ENCODE measurements around the gene HSD11B1L.
"Not testable (repeated sequence)": the region's sequence is repeated elsewhere in the genome, so short reads cannot be mapped to it uniquely, and the experiment has no call there.

HSD11B1L gene

GRCh38 chr19:5688262-5688881 lies 7.5 kb downstream of the HSD11B1L start:
- DNase-seq = not testable (repeated sequence)

- peak; percentile 92 for DNase-seq
These were observed 9.5 kb downstream of the HSD11B1L start, which contains the start of gene RPL36 for GRCh38 chr19:5690125-5690954. Gene RPL36, plus strand, starts transcription at chr19:5690295. Its CDS starts 213 bp downstream, at chr19:5690508.

- peak; percentile 48 for DNase-seq
These were observed 10.4 kb downstream of the HSD11B1L start for GRCh38 chr19:5690955-5691821.

- DNase-seq = no peak
These were observed 11.2 kb downstream of the HSD11B1L start for GRCh38 chr19:5691822-5692722.

- no peak for DNase-seq
These were observed 11.9 kb downstream of the HSD11B1L start for GRCh38 chr19:5692723-5693194.

GRCh38 chr19:5693195-5694166 lies 12.7 kb downstream of the HSD11B1L start:
- DNase-seq = no peak

GRCh38 chr19:5694167-5694955 lies 13.5 kb downstream of the HSD11B1L start:
- DNase-seq = no peak

GRCh38 chr19:5694956-5695648 lies 14.3 kb downstream of the HSD11B1L start:
- no peak for DNase-seq

GRCh38 chr19:5695649-5696195 lies 14.9 kb downstream of the HSD11B1L start:
- DNase-seq = no peak

- no peak for DNase-seq
These were observed 15.6 kb downstream of the HSD11B1L start for GRCh38 chr19:5696196-5697021.

- no peak for DNase-seq
These were observed 16.4 kb downstream of the HSD11B1L start for GRCh38 chr19:5697022-5697889.

GRCh38 chr19:5697890-5698634 lies 17.2 kb downstream of the HSD11B1L start:
- DNase-seq = no peak

- no peak for DNase-seq
These were observed 18.0 kb downstream of the HSD11B1L start for GRCh38 chr19:5698635-5699422.

- no peak for DNase-seq
These were observed 19.7 kb downstream of the HSD11B1L start for GRCh38 chr19:5700455-5701092.

GRCh38 chr19:5702053-5702410 lies 21.2 kb downstream of the HSD11B1L start:
- not testable (repeated sequence) for DNase-seq

Measured in NCI-H1105 treated with DMSO at 0.1 percent for 48 hours (cell line).